Nephron (organoid): Measurements from ENCODE around the gene HSF5.

Experiments used
- H3K27ac Mint-ChIP-seq, 3 experiments: 2 replicates each; pipeline ENCODE4 v1.8.0; 2020; ENCODE audit warnings: mixed read lengths in 3 of 3, mild to moderate bottlenecking in 2 of 3, moderate library complexity in 1 of 3
- H3K27me3 Mint-ChIP-seq: 2 replicates; pipeline ENCODE4 v1.8.0; 2021; ENCODE audit warnings: low read depth, mild to moderate bottlenecking, moderate library complexity, mixed read lengths
- H3K36me3 Mint-ChIP-seq: 2 replicates; pipeline ENCODE4 v1.8.0; 2020; ENCODE audit warnings: low read depth, mixed read lengths
- H3K4me1 Mint-ChIP-seq: 2 replicates; pipeline ENCODE4 v1.8.0; 2020; ENCODE audit warnings: mixed read lengths
- H3K4me3 Mint-ChIP-seq, 3 experiments: 2 replicates each; pipeline ENCODE4 v1.8.0; 2020; ENCODE audit warnings: mild to moderate bottlenecking in 3 of 3, mixed read lengths in 3 of 3, moderate library complexity in 2 of 3
- H3K9me3 Mint-ChIP-seq: 2 replicates; pipeline ENCODE4 v1.8.0; 2020; ENCODE audit warnings: mixed read lengths
- CTCF ChIP-seq, 3 experiments: fragments of 200-600 bp; sonication (generic); IDR thresholded peaks; one replicate each; pipeline ENCODE4 v1.5.0; 2021; ENCODE audit warnings: antibody characterized with exemption in 3 of 3; ENCODE audit not compliant: unreplicated experiment in 3 of 3

The HSF5 gene

DNA sequence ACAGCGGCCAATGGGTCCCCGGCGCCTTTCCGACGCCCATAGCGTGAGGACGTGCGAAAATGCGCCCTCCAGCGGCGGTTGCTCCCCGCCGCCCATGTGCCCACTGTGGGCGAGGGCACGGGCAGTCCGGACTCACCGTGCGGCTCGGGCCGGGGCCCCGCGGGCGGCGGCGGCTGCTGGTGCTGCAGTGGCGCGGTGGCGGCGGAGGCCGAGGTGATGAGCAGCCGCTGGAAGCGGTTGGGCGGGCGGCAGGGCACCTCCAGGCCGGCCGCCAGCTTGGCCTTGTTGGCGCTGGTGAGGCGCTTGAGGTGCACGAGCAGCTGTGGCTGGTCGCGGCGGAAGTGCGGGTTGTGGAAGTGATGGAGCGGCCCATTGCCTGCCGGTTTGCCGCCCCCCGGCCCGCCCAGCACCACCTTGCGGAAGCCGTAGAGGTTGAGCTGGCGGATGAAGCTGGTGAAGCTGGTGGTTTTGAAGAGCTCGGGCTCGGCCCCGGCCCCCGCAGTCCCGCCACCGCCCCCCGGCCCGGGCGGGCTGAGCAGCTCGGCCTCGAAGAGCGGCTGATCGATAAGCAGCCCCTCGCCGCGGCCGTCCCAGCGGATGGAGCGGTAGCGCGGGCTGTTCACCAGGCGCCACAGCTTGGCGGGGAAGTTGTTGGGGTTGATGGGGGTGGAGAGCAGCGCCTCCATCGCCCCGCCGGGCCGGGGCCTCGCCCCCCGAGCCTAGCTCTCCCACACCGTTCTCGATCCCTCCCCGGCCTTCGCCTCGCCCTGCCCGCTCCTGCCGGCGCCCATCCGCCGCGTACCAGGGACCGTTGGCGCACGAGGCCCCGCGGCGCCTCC is at the start of gene HSF5:
Gene HSF5 (minus strand): TSS at position 820 of the 839 bp plus-strand sequence. CDS start 134 bp downstream, at position 686.
- Mint-ChIP-seq H3K36me3 (peaks cover 45% of the 10 kb centered on the region), H3K9me3 (no peaks in the 10 kb centered on the region), H3K27ac (no peak within 1 kb of the TSS), H3K4me3 (no peak within 1 kb of the TSS), H3K4me1 (no peaks in the 10 kb centered on the region), H3K27me3 (no peaks in the 10 kb centered on the region)
- no peak for TF ChIP-seq CTCF (IDR thresholded peaks at IDR 0.05; ENCODE audit: unreplicated experiment in 3 of 3)

DNA sequence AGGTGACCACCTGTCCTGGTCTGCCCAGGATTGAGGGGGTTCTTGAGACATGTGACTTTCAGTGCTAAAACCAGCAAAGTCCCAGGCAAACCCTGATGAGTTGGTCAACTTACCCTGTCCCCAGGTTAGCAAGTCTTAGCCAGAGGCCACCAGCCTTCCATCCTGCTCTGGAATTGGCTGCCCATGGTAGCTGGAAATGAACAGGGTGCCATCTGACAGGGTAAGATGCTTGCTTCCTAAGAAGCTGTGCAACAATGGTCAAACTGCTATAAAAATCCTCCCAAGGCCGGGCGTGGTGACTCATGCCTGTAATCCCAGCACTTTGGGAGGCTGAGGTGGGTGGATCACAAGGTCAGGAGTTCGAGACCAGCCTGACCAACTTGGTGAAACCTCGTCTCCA is 49.1 kb upstream of the HSF5 start:
- H3K9me3 Mint-ChIP-seq, result no peaks in the 10 kb centered on the region
- no peaks in the 10 kb centered on the region for H3K36me3 Mint-ChIP-seq
- no peak for TF ChIP-seq CTCF (IDR thresholded peaks at IDR 0.05; ENCODE audit: unreplicated experiment in 3 of 3)

DNA sequence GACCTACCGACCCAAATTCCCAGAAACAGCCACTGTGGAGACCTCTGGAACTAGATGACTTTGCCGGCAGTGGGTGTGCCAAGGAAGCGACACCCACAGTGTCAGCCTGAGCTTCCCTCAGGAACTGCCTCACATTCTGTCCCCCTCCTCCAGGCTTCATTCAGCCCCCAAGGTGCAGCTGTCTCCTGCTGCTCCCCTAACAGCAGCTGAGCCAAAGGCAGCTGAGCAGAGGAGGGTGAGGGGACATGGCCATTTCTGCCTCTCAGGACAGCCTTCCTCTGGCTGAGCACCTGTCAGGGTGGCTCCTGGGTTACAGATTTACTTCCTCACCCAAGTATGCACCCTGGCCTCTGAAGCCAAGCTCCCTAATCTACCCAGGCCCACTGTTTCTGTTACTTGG is 48.3 kb upstream of the HSF5 start:
- Mint-ChIP-seq H3K27ac (peak overlapping the region; percentile 56 to 83 (median 76)), H3K4me1 (peaks cover 76% of the 10 kb centered on the region), H3K9me3 (no peaks in the 10 kb centered on the region), H3K36me3 (no peaks in the 10 kb centered on the region), H3K4me3 (peak overlapping the region in 1 of 3 experiments; percentile 58), H3K27me3 (peaks cover 44% of the 10 kb centered on the region)
- TF ChIP-seq CTCF (IDR thresholded peaks at IDR 0.05; ENCODE audit: unreplicated experiment in 3 of 3), result no peak

More for the DNA sequence above, 49.1 kb upstream of the HSF5 start:
- peaks cover 75% of the 10 kb centered on the region for H3K4me1 Mint-ChIP-seq
- H3K27me3 Mint-ChIP-seq, result peaks cover 42% of the 10 kb centered on the region
- H3K4me3 Mint-ChIP-seq, result no peak overlapping the region
- H3K27ac Mint-ChIP-seq, result peak overlapping the region; percentile 56 to 83 (median 76)

- Mint-ChIP-seq H3K36me3 (no peaks in the 10 kb centered on the region), H3K4me3 (peak overlapping the region in 2 of 3 experiments; percentile 40 to 58), H3K27me3 (peaks cover 48% of the 10 kb centered on the region), H3K27ac (peak overlapping the region in 1 of 3 experiments; percentile 56), H3K9me3 (no peaks in the 10 kb centered on the region), H3K4me1 (peaks cover 68% of the 10 kb centered on the region)
- no peak for TF ChIP-seq CTCF (IDR thresholded peaks at IDR 0.05; ENCODE audit: unreplicated experiment in 3 of 3)
Observed at GRCh38 chr17:58535431-58535830, 47.2 kb upstream of the HSF5 start.

DNA sequence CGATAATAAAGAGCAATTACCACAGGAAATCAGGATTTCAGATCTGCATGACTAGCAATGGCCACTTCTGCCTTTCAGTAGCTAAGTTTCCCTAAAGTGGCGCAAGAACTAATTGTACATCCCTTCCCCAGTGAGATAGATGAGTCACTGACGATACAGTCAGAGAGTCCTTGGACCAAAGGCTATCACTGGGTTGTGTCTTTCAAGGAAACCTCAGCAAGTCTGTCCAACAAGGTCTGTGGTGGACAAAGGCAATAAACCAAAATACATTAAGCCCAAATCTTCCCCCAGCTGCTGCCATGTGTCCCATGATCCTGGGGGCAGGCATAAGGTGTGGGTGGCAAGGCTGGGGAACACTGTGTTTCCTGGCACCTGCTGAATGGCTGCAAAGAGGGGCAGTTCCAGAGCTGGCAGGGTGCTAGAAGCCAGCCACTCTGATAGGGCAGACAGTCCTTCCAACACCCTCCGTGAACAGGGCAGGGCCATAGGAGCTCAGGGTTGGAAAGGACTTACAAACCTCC is 46.8 kb upstream of the HSF5 start:
- H3K9me3 Mint-ChIP-seq, result no peaks in the 10 kb centered on the region
- H3K27me3 Mint-ChIP-seq, result peaks cover 51% of the 10 kb centered on the region
- H3K36me3 Mint-ChIP-seq, result no peaks in the 10 kb centered on the region
- peak overlapping the region in 1 of 3 experiments; percentile 73 for H3K4me3 Mint-ChIP-seq
- TF ChIP-seq CTCF (IDR thresholded peaks at IDR 0.05; ENCODE audit: unreplicated experiment in 3 of 3), result no peak
- peak overlapping the region in 2 of 3 experiments; percentile 56 to 68 for H3K27ac Mint-ChIP-seq
- peaks cover 68% of the 10 kb centered on the region for H3K4me1 Mint-ChIP-seq
